Panc1 (cell line): ENCODE measurements around the gene RCN1. TPM values are rescaled to one million over a fixed set of nuclear protein-coding genes. Genes with fewer than 3 reads are reported as not detected.

Experiments used
- ATAC-seq: fragments of 200-7000 bp; cut with Tn5 transposase; 2 replicates; pipeline ENCODE4 v1.9.1; 2020; ENCODE audit warnings: mild to moderate bottlenecking, moderate library complexity
- BruUV-seq: library from RNA; stranded (reverse); fragments of 400-500 nt; replicated peaks from 2 replicates; lab custom pipeline; 2021; lab: Mats Ljungman, UMichigan
- CTCF ChIA-PET: fragments of 300-600 bp; sonication (Branson Sonifier 250); formaldehyde crosslinking; loops from one replicate; lab custom pipeline; 2022; ENCODE audit warnings: antibody characterized with exemption; lab: Charles Lee
- POLR2A ChIA-PET: fragments of 300-600 bp; sonication (Branson Sonifier 250); formaldehyde crosslinking; loops from one replicate; lab custom pipeline; 2022; ENCODE audit warnings: antibody characterized with exemption; lab: Charles Lee
- DNase-seq: peaks from one replicate; pipeline ENCODE4 v3.0.0-alpha.2; 2010; ENCODE audit warnings: low read depth, low spot score
- H3K27ac ChIP-seq: 2 replicates; pipeline ENCODE4 v1.5.1; 2011; ENCODE audit warnings: mild to moderate bottlenecking, low read length, inconsistent platforms
- H3K27me3 ChIP-seq: fragments of 200-500 bp; sonication (Bioruptor generic); 2 replicates; pipeline ENCODE4 v1.6.0; 2014; ENCODE audit warnings: low read length, inconsistent platforms; ENCODE audit not compliant: control insufficient read depth, insufficient read depth
- H3K36me3 ChIP-seq: fragments of 200-500 bp; sonication (Bioruptor generic); 2 replicates; pipeline ENCODE4 v1.5.1; 2014; ENCODE audit warnings: inconsistent platforms, mild to moderate bottlenecking, low read length, moderate library complexity; ENCODE audit not compliant: control insufficient read depth, insufficient read depth
- H3K4me1 ChIP-seq: 2 replicates; pipeline ENCODE4 v1.5.1; 2011; ENCODE audit warnings: inconsistent platforms, mild to moderate bottlenecking, low read length, moderate library complexity; ENCODE audit not compliant: control insufficient read depth, insufficient read depth
- H3K4me3 ChIP-seq, 2 experiments: 2 replicates each; pipeline ENCODE4 v1.5.1; 2011 to 2012; ENCODE audit warnings: low read depth in 2 of 2, low read length in 2 of 2, mild to moderate bottlenecking in 2 of 2, inconsistent platforms in 1 of 2, moderate library complexity in 1 of 2
- H3K9me3 ChIP-seq: fragments of 200-500 bp; sonication (Bioruptor generic); 2 replicates; pipeline ENCODE4 v1.5.1; 2014; ENCODE audit warnings: low read depth, mild to moderate bottlenecking, inconsistent platforms, low read length, moderate library complexity; ENCODE audit not compliant: control insufficient read depth, insufficient read depth
- CTCF ChIP-seq: fragments of 450-650 bp; IDR thresholded peaks from 2 replicates; pipeline ENCODE4 v1.5.1; 2017; ENCODE audit warnings: mild to moderate bottlenecking
- POLR2AphosphoS5 ChIP-seq: IDR thresholded peaks from 2 replicates; pipeline ENCODE4 v1.6.1; 2012; ENCODE audit warnings: mild to moderate bottlenecking, low read depth, low read length, moderate library complexity
- REST ChIP-seq, 2 experiments: IDR thresholded peaks; 2 replicates each; pipeline ENCODE4 v1.6.1; 2011 to 2012; ENCODE audit warnings: low read depth in 2 of 2, control low read depth in 1 of 2, low read length in 1 of 2, mild to moderate bottlenecking in 1 of 2, moderate library complexity in 1 of 2; ENCODE audit not compliant: insufficient read depth in 1 of 2
- SIN3A ChIP-seq: IDR thresholded peaks from 2 replicates; pipeline ENCODE4 v1.6.1; 2012; ENCODE audit warnings: low read depth, mild to moderate bottlenecking, low read length, moderate library complexity, borderline replicate concordance; ENCODE audit not compliant: insufficient read depth
- TCF7L2 ChIP-seq: IDR thresholded peaks from 2 replicates; pipeline ENCODE4 v1.6.1; 2011; ENCODE audit warnings: mild to moderate bottlenecking, low read depth, low read length, inconsistent platforms
- in situ Hi-C: cut with HindIII; loops from 2 replicates; pipeline ENCODE4 v1.10.0; 2016; ENCODE audit warnings: low sequenced_read_pairs, low pct_unique_long_range_greater_than_20kb
- intact Hi-C: fragments of 100-400 bp; cut with micrococcal nuclease; formaldehyde crosslinking; loops from one replicate; pipeline ENCODE4 v1.10.0; 2022; ENCODE audit not compliant: unreplicated experiment
- total RNA-seq: library from RNA; stranded (reverse); gene quantifications from one replicate; pipeline ENCODE4 v1.2.1, GENCODE V29; 2021; ENCODE audit not compliant: unreplicated experiment

Gene RCN1
- total RNA-seq, 1 experiment from 2014 or later, result 120 TPM

DNA sequence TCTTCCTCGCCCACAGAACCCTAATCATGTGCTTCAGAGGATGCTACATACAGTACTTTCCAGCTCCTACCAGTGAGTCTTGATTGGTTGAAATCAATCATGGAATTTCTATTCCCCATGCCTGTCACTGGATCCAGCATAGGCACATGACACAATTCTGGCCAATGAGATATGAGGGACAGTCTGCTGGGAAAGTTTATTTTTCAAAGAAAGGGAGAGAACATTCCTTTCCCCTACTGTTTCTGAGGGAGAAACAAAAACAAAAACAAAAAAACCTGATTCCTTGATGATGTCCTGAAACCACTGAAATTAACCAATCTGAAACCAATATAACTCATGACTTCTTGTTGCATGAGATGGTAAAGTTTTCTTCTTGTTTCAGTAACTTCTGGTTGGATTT lies 3.3 kb upstream of the RCN1 start:
- CTCF ChIA-PET, result no interaction called here
- no peaks in the 10 kb centered on the region; the same call in 1 of the 2 replicates for H3K36me3 ChIP-seq
- no TSS peak for BruUV-seq
- no peaks in the 10 kb centered on the region for H3K9me3 ChIP-seq
- DNase-seq (no peak), ATAC-seq (no peak)
- peaks cover 12% of the 10 kb centered on the region for H3K4me1 ChIP-seq
- in situ Hi-C loops (no loop called here), intact Hi-C loops (no loop called here)
- H3K27me3 ChIP-seq, result 0 out of 2 replicates have a peak, but pooled peaks cover 4% of the 10 kb centered on the region
- no peak overlapping the region for H3K27ac ChIP-seq
- POLR2A ChIA-PET, result no interaction called here
- TF ChIP-seq CTCF (no peak), SIN3A (no peak)
- H3K4me3 ChIP-seq, result no peak overlapping the region

DNA sequence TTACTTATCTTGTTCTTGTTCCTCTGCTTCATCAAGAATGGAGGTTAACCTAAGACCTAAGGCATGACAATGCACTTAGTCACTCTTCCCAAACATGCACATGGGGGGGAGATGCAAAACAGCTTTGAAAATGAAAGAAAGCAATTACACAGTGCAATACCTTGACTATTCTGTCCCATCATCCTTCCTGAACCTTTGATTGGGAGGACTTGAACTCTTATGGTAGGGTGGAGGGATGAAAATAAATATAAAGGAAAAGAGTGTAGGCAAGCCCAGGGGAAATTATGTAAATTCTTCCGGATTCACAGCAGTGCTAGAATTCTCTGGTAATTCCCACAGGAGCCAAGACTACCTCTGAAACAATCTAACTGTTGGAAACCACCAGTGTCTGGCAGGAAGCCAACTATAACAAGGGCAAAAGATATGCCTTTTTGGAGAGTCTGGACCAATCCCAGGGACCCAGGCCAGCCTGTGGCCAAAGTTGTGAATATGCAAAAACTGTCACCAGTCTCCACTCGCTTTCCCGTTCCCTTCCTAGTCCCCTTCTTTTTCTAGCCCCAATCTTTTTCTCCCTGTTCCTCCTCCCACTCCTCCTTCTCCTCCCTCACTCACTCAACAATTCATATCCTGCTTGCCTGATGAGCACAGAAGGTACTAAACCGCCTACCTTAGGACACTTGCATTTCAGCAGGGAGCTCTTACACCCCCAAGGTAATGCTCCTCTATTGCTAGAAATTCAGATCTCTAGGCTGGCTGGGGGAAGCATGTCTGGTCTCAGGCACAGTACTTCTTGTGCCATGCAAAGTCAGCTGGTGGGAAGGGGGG lies 2.5 kb upstream of the RCN1 start:
- H3K36me3 ChIP-seq, result no peaks in the 10 kb centered on the region; the same call in 1 of the 2 replicates
- ChIA-PET CTCF (no interaction called here), POLR2A (no interaction called here)
- no peaks in the 10 kb centered on the region for H3K9me3 ChIP-seq
- BruUV-seq, result no TSS peak
- H3K4me3 ChIP-seq, result no peak overlapping the region
- no peak for ATAC-seq
- TF ChIP-seq TCF7L2 (no peak), SIN3A (no peak), POLR2AphosphoS5 (no peak; the same call in 1 of the 2 replicates), CTCF (no peak), REST (IDR thresholded peaks at IDR 0.05; ENCODE audit: insufficient read depth in 1 of 2, low read depth in 2 of 2, low read length in 1 of 2) (no peak)
- intact Hi-C loops, result no loop called here
- 0 out of 2 replicates have a peak, but pooled peaks cover 4% of the 10 kb centered on the region for H3K27me3 ChIP-seq
- H3K27ac ChIP-seq, result no peak overlapping the region
- peaks cover 15% of the 10 kb centered on the region for H3K4me1 ChIP-seq
- in situ Hi-C loops, result no loop called here
- no peak for DNase-seq
